IPS-NIHi7 (cell line): ENCODE results near the gene LETM1.
"Not testable (repeated sequence)": the region's sequence is repeated elsewhere in the genome, so short reads cannot be mapped to it uniquely, and the experiment has no call there.

ENCODE experiments used
- DNase-seq: peaks from one replicate; pipeline ENCODE4 v3.0.0; 2012; ENCODE audit warnings: mixed read lengths; ENCODE audit errors: extremely low spot score

LETM1 gene

DNA sequence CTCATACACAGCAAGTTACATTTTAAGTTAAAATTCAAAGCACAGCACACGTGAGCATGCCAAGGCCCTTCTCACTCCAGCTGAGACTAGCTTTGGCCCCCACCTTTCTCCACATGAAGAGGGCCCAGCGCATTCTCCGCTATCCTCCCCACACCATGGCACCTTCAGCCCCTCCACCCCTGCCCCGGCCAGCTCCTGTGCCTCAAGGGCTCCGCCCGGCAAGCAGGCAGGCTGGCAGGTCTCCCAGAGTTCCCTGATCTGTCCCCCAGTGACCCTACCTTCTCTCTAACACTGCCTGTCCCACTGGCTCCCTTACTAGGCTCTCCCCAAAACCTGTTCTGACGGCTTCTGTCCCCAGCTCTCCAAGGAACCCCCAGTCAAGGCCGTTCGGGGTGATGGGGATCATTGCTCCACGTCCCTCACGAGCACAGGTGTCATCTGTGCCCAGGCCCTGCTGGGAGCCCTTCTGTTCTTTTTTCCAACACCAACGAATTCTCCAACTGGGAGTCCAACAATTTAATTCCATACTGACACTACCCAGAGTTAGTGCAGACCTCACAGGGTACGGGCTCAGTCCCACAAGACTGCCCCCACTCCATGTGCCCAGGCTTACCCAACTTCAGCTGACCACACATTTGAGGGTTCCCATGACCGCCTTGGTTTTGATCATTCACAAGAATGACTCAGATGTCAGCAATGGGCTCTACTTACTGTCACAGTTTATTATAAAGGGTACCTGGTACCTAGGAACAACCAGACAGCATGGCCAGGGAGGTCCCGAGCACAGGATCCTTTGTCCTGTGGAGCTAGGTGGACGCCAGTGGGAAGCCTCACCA, 4.2 kb downstream of the LETM1 start:
- no peak for DNase-seq

DNA sequence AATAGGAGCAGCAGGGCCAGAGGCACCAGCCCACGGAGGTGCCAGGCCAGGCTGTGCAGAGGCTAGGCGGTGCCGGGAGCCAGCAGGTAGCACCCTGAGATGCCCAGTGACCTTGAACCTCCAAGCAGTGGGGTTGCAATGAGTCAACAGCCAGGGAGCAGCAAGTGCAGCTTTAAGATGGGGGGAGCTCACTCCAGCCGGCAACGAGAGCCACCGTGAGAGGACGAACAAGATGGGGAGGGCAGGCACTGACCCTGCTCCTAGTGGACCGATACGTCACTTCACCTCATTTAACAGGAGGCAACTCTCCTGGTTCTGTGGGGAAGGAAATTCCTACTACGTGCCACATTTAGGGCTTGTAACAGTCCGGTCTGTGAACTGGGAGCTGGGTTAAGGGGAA, 4.8 kb downstream of the LETM1 start:
- no peak for DNase-seq

- DNase-seq = no peak
Observed at GRCh38 chr4:1850276-1850675, 5.7 kb downstream of the LETM1 start.

DNA sequence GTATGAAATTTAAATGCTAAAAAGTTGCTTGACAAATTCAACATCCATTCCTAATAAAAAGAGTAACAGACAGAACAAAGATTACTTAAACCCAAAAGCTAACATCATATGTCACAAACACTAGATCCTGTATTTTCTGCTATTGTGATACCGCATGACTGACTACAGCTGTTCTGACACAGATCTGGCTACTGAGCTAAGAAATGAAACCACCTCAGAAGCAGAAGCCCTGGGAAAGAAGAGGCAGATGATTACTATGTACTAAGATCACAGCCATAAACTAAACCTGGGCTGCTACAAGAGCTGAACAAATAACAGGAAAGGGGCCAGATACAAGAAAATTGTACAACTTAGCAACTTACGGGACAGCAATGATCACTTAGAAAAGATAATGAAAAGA, 9.4 kb downstream of the LETM1 start:
- no peak for DNase-seq

DNA sequence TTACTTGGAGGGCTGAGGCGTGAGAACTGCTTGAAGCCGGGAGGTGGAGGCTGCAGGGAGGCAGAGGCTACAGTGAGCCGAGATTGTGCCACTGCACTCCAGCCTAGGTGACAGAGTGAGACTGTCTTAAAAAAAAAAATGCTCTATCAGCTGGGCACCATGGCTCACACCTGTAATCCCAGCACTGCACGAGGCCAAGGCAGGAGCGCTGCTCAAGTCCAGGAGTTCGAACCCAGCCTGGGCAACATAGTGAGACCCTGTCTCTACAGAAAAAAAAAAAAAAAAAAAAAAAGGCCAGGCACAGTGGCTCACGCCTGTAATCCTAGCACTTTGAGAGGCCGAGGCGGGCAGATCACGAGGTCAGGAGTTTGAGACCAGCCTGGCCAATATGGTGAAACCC, 11.3 kb downstream of the LETM1 start:
- DNase-seq = not testable (repeated sequence)

DNA sequence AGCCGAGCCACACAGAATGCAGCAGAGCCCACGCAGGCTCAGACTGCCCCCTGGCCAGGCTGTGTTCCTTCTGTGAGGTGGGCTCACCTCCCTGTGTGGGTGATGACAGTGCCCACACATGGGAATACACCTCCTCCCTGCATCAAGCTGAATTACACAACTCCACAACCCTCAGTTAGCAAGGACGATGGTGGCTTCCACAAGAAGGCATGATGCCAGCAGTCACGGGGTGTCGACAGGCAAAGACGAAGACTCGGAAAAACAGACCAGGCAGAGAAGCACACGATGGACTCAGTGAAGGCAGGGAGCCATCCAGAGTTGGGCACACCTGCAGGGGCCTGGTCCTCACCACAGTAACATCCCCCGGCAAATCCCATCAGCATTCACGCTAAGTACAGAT, 12.1 kb downstream of the LETM1 start:
- DNase-seq = no peak

- no peak for DNase-seq
Observed at GRCh38 chr4:1842993-1843448, 12.9 kb downstream of the LETM1 start.

DNA sequence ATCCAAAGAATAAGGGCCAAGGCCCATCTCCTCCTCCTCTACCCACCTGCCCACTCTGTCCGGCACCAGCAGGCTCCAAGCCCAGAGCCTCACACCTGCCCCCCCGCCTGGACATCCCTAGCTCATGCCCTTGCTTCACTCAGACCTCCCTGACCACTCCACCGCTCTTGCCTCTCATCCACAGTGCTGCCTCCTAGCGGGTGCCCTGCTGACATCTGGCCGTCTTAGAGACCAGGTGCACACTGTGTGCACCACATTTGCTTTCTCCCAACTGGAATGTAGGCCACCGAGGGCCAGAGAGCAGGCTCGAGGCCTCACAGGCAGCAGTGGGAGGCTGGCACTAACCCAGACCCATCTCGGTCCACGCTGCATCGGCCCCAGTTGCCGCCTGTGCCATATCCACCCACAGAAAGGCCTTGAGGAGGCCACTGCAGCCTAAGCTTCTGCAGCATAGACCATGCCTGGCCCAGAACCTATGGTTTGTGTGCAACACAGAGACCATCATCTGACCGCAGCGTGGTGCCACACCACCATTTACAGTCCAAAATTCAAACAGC, 13.5 kb downstream of the LETM1 start:
- no peak for DNase-seq

DNA sequence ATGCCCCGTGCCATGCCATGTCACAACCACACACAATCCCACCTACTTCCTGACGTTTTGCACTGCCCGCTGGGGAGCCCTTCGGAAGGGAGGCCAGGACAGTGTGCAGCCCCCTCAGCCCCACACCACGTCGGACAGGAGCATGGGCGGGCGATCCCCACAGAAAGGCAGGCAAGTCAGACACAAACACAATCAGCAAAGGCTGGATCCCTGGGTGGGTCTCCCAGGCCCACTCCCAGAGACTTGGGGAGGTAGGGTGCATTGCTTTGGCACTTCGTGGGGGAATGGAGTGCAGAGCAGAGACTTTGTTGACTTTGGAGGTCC, 14.1 kb downstream of the LETM1 start:
- no peak for DNase-seq

GRCh38 chr4:1841201-1841886, 14.6 kb downstream of the LETM1 start:
- no peak for DNase-seq

GRCh38 chr4:1839282-1839681, 16.7 kb downstream of the LETM1 start:
- DNase-seq = no peak

- DNase-seq = no peak
Observed at GRCh38 chr4:1837069-1837468, 18.9 kb downstream of the LETM1 start.

DNA sequence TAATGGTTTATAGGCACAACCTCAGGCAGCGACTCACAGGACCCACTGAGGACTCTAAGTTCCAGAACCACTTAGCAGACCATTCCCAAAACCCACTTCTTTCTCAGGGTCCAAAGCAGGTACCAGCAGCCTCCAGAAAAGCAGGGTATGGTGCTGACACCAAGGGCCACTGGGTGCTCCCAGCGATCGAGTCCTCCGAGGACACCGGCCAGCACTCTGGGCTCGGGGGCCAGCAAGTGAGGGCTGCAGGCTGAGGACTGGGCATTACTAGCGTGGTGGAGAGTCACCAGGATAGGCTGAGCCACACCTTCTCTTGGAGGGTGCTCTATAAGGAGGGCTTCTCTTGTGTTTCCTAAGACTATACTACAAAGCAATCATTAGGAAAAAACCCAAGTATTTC, 19.3 kb downstream of the LETM1 start:
- no peak for DNase-seq

DNA sequence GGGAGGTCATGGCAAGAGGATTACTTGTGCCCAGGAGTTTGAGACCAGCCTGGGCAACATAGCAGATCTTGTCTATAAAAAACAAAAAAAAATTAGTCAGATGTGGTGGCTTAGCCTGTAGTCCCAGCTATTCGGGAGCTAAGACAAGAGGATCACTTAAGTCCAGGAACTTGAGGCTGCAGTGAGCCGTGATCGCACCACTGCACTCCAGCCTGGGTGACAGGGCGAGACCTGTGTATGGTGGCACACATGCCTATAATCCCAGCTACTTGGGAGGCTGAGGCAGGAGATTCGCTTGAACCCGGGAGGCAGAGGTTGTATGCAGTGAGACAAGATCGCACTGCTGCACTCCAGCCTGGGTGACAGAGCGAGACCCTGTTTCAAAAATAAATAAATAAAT, 20.1 kb downstream of the LETM1 start:
- not testable (repeated sequence) for DNase-seq

DNA sequence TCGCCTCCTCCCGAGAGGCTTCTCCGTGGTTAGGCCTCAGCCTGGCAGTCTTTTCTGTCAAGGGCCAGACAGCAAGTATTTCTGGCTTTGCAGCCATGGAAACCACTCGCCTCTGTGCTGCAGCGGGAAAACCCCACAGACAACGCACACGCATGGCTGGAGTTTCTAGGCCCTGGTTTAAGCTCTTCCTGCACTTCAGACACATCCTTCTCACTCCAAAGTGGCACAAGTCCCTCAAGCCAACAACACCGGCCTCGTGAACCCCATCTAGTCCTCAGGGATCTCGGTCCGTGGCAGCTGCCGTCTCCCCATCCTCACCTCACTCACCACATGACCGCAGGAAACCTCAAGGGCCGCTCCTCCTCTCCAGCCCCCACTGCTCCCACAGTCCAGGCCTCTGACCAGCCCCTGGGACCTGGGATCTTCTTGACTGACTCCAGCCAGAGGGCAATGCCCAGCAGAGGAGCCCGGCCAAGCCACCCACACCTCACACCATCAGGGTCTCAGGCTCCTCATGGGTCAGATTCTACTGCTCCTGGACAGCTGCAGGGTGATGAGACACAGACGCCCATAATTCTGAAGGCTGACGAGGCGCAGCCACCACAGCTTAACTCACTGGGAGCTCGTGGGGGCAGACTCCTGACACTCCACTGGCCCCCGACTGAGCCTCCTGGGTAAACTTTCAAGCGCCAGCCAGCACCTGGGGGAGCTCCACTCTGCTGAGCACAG, 21.7 kb downstream of the LETM1 start:
- no peak for DNase-seq

- no peak for DNase-seq
Observed at GRCh38 chr4:1833307-1834046, 22.5 kb downstream of the LETM1 start.

GRCh38 chr4:1832690-1833089, 23.3 kb downstream of the LETM1 start:
- DNase-seq = no peak

- no peak for DNase-seq
Observed at GRCh38 chr4:1831331-1831730, 24.6 kb downstream of the LETM1 start.

- no peak for DNase-seq
Observed at GRCh38 chr4:1830642-1831228, 25.2 kb downstream of the LETM1 start.

GRCh38 chr4:1830234-1830633, 25.7 kb downstream of the LETM1 start:
- DNase-seq = no peak
